Upper lobe of left lung (tissue), 4 donors: Measurements from ENCODE around the gene GRIA1.

Source experiments
- CTCF ChIP-seq, 6 experiments: fragments of 450-650 bp in 4 of 6; fragments of 200-600 bp in 2 of 6; sonication (generic) in 2 of 6; IDR thresholded peaks; one replicate each; pipeline ENCODE4 v1.5.1; 2016 to 2019; ENCODE audit warnings: antibody characterized with exemption in 6 of 6
- POLR2A ChIP-seq, 4 donors: fragments of 450-650 bp; IDR thresholded peaks; one replicate each; pipeline ENCODE4 v1.5.1; 2016 to 2017; ENCODE audit warnings: antibody characterized with exemption in 4 of 4, mild to moderate bottlenecking in 2 of 4

- TF ChIP-seq POLR2A (IDR thresholded peaks at IDR 0.05), result no peak
- no peak for TF ChIP-seq CTCF (IDR thresholded peaks at IDR 0.05)
Observed at GRCh38 chr5:153746440-153746839, 256.0 kb downstream of the GRIA1 start.
